Breast epithelium (tissue), 4 donors: ENCODE data around the gene AXIN2. TPM values are rescaled to one million over a fixed set of nuclear protein-coding genes. Genes with fewer than 3 reads are reported as not detected.

Experiments used
- DNase-seq, 2 donors: peaks; one replicate each; pipeline ENCODE4 v3.0.0-alpha.2; 2019; ENCODE audit warnings: low spot score in 2 of 2
- H3K27ac ChIP-seq, 2 donors: fragments of 200-600 bp; sonication (generic) in 1 of 2; one replicate each; pipeline ENCODE4 v1.5.1; 2016 to 2019; ENCODE audit warnings: mild to moderate bottlenecking in 1 of 2
- H3K27me3 ChIP-seq, 2 donors: fragments of 200-600 bp; sonication (generic) in 1 of 2; one replicate each; pipeline versions ENCODE4 v1.5.1 to v1.6.0; 2017 to 2019; ENCODE audit warnings: control low read depth in 1 of 2, mild to moderate bottlenecking in 1 of 2
- H3K36me3 ChIP-seq: fragments of 200-600 bp; one replicate; pipeline ENCODE4 v1.5.1; 2019
- H3K4me1 ChIP-seq, 2 donors: fragments of 200-600 bp; sonication (generic); one replicate each; pipeline ENCODE4 v1.5.1; 2016 to 2019; ENCODE audit warnings: control low read depth in 1 of 2
- H3K4me3 ChIP-seq, 3 donors: fragments of 200-600 bp; sonication (generic); 1 replicate in 2 of 3; 2 replicates in 1 of 3; pipeline ENCODE4 v1.5.1; 2016 to 2019; ENCODE audit warnings: mild to moderate bottlenecking in 3 of 3, moderate library complexity in 2 of 3
- H3K9me3 ChIP-seq, 2 donors: fragments of 200-600 bp; sonication (generic) in 1 of 2; one replicate each; pipeline ENCODE4 v1.5.1; 2016 to 2019; ENCODE audit warnings: control low read depth in 1 of 2
- POLR2A ChIP-seq: fragments of 450-650 bp; IDR thresholded peaks from one replicate; pipeline ENCODE4 v1.6.1; 2016; ENCODE audit warnings: antibody characterized with exemption, mild to moderate bottlenecking, moderate library complexity
- POLR2AphosphoS5 ChIP-seq, 3 donors: sonication (generic); formaldehyde crosslinking; IDR thresholded peaks; one replicate each; pipeline ENCODE4 v1.6.1; 2017; ENCODE audit warnings: antibody characterized with exemption in 3 of 3
- intact Hi-C: fragments of 100-400 bp; cut with DNase I; formaldehyde crosslinking; loops from one replicate; pipeline ENCODE4 v1.15.1; 2023; ENCODE audit warnings: low total_unique reads
- total RNA-seq, 3 donors: library from RNA; depleted of rRNA; stranded (reverse); fragments of >200 nt; gene quantifications; one replicate each; pipeline ENCODE4 v1.1.0, GENCODE V29; 2016
- TF ChIP-seq, protein P1 (sequence below), 3 donors: fragments of 450-650 bp; IDR thresholded peaks; one replicate each; pipeline ENCODE4 v1.5.1; 2016 to 2017; ENCODE audit warnings: antibody characterized with exemption in 3 of 3, mild to moderate bottlenecking in 3 of 3, moderate library complexity in 3 of 3

AXIN2 gene
- total RNA-seq, 3 donors from 2014 or later = 8.3 to 13.1 (median 10.5) TPM

GRCh38 chr17:65545705-65546523 lies 15.5 kb downstream of the AXIN2 start:
- intact Hi-C loops = no loop called here
- no peak for TF ChIP-seq POLR2AphosphoS5 (IDR thresholded peaks at IDR 0.05)
- no peak for TF ChIP-seq POLR2A
- TF ChIP-seq, protein P1, sequence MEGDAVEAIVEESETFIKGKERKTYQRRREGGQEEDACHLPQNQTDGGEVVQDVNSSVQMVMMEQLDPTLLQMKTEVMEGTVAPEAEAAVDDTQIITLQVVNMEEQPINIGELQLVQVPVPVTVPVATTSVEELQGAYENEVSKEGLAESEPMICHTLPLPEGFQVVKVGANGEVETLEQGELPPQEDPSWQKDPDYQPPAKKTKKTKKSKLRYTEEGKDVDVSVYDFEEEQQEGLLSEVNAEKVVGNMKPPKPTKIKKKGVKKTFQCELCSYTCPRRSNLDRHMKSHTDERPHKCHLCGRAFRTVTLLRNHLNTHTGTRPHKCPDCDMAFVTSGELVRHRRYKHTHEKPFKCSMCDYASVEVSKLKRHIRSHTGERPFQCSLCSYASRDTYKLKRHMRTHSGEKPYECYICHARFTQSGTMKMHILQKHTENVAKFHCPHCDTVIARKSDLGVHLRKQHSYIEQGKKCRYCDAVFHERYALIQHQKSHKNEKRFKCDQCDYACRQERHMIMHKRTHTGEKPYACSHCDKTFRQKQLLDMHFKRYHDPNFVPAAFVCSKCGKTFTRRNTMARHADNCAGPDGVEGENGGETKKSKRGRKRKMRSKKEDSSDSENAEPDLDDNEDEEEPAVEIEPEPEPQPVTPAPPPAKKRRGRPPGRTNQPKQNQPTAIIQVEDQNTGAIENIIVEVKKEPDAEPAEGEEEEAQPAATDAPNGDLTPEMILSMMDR (IDR thresholded peaks at IDR 0.05) = no peak
- H3K9me3 ChIP-seq = no peaks in the 10 kb centered on the region
- no peaks in the 10 kb centered on the region for H3K27me3 ChIP-seq
- H3K4me1 ChIP-seq = no peaks in the 10 kb centered on the region
- peak overlapping the region in 1 of 2 donors; percentile 33 for H3K27ac ChIP-seq
- H3K36me3 ChIP-seq = no peaks in the 10 kb centered on the region
- no peak for DNase-seq
- no peak overlapping the region for H3K4me3 ChIP-seq

- Histone ChIP-seq H3K4me3 (no peak overlapping the region), H3K9me3 (no peaks in the 10 kb centered on the region), H3K4me1 (no peaks in the 10 kb centered on the region), H3K27ac (no peak overlapping the region), H3K36me3 (no peaks in the 10 kb centered on the region), H3K27me3 (no peaks in the 10 kb centered on the region)
- TF ChIP-seq, protein P1 (IDR thresholded peaks at IDR 0.05) = no peak
- TF ChIP-seq POLR2AphosphoS5 (IDR thresholded peaks at IDR 0.05) = no peak
- no peak for TF ChIP-seq POLR2A
- intact Hi-C loops = no loop called here
- no peak for DNase-seq
These were observed 16.8 kb downstream of the AXIN2 start for GRCh38 chr17:65544672-65545071.

- Histone ChIP-seq H3K27ac (no peak overlapping the region), H3K4me1 (no peaks in the 10 kb centered on the region), H3K9me3 (no peaks in the 10 kb centered on the region), H3K36me3 (no peaks in the 10 kb centered on the region), H3K27me3 (no peaks in the 10 kb centered on the region), H3K4me3 (no peak overlapping the region)
- DNase-seq = no peak
- intact Hi-C loops = no loop called here
- TF ChIP-seq POLR2A (no peak), POLR2AphosphoS5 (IDR thresholded peaks at IDR 0.05) (no peak)
- TF ChIP-seq, protein P1 (IDR thresholded peaks at IDR 0.05) = no peak
These were observed 18.8 kb downstream of the AXIN2 start for GRCh38 chr17:65542610-65543009.

DNA sequence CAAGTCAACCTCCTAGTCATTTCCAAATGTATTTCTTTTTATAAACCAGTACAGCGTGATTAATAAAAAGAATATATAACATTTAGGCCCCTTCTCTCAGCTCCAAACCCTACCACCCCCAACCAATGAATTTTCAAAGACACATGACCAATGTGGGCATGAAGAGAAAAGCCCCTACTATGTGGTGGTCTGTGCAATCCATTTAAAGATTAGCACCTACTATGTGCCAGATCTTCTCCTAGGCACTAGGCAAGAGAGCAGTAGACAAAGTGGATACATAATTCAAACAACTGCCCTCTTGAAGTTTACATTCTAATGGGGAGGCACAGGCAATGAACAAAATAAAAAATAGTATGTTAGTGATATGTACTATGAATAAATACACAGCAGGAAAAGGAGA lies 19.4 kb downstream of the AXIN2 start:
- TF ChIP-seq POLR2AphosphoS5 (IDR thresholded peaks at IDR 0.05) = no peak
- TF ChIP-seq, protein P1 (IDR thresholded peaks at IDR 0.05) = no peak
- no peak for TF ChIP-seq POLR2A

GRCh38 chr17:65541453-65541852 lies 20.0 kb downstream of the AXIN2 start:
- DNase-seq = no peak
- no peak overlapping the region for H3K4me3 ChIP-seq
- H3K27ac ChIP-seq = no peak overlapping the region
- H3K36me3 ChIP-seq = no peaks in the 10 kb centered on the region
- H3K9me3 ChIP-seq = no peaks in the 10 kb centered on the region
- intact Hi-C loops = no loop called here
- TF ChIP-seq POLR2AphosphoS5 (IDR thresholded peaks at IDR 0.05) (no peak), POLR2A (no peak)
- TF ChIP-seq, protein P1 (IDR thresholded peaks at IDR 0.05) = no peak
- H3K4me1 ChIP-seq = no peaks in the 10 kb centered on the region
- H3K27me3 ChIP-seq = no peaks in the 10 kb centered on the region

More for the DNA sequence above, 19.4 kb downstream of the AXIN2 start:
- no peaks in the 10 kb centered on the region for H3K27me3 ChIP-seq
- H3K9me3 ChIP-seq = no peaks in the 10 kb centered on the region
- no peak overlapping the region for H3K4me3 ChIP-seq
- no peak overlapping the region for H3K27ac ChIP-seq
- intact Hi-C loops = no loop called here
- no peak for DNase-seq
- H3K4me1 ChIP-seq = no peaks in the 10 kb centered on the region
- no peaks in the 10 kb centered on the region for H3K36me3 ChIP-seq
